CD14-positive monocyte (primary cell): ENCODE measurements around the gene POM121C. TPM values are rescaled to one million over a fixed set of nuclear protein-coding genes. Genes with fewer than 3 reads are reported as not detected.
A peak's percentile ranks its signal among the peaks of the same experiment; 100 is the strongest.
"Not testable (repeated sequence)": the region's sequence is repeated elsewhere in the genome, so short reads cannot be mapped to it uniquely, and the experiment has no call there.

ENCODE experiments used
- DNase-seq, 3 donors: peaks; one replicate each; pipeline ENCODE4 v3.0.0-alpha.2; 2011 to 2022
- H2AFZ ChIP-seq: 2 replicates; pipeline ENCODE4 v1.6.0; 2012; ENCODE audit warnings: mild to moderate bottlenecking, low read depth, low read length, inconsistent platforms; ENCODE audit not compliant: insufficient read depth, poor library complexity, severe bottlenecking
- H3K27ac ChIP-seq, 2 donors: 1 replicate in 1 of 2; 2 replicates in 1 of 2; pipeline ENCODE4 v1.5.1; 2012 to 2013; ENCODE audit warnings: low read length in 2 of 2, control low read depth in 1 of 2, inconsistent platforms in 1 of 2, low read depth in 1 of 2, mild to moderate bottlenecking in 1 of 2
- H3K27me3 ChIP-seq, 2 donors: one replicate each; pipeline versions ENCODE4 v1.6.0 to v1.6.1; 2011 to 2013; ENCODE audit warnings: low read length in 2 of 2; ENCODE audit not compliant: control insufficient read depth in 2 of 2, insufficient read depth in 2 of 2
- H3K36me3 ChIP-seq, 2 donors: replicated peaks in 1 of 2; 1 replicate in 1 of 2; 2 replicates in 1 of 2; pipeline versions ENCODE4 v1.5.1 to v1.6.1; 2012 to 2013; ENCODE audit warnings: low read length in 2 of 2, control low read depth in 1 of 2, inconsistent platforms in 1 of 2, mild to moderate bottlenecking in 1 of 2; ENCODE audit not compliant: insufficient read depth in 2 of 2, control insufficient read depth in 1 of 2
- H3K4me1 ChIP-seq, 2 donors: 1 replicate in 1 of 2; 2 replicates in 1 of 2; pipeline versions ENCODE4 v1.5.1 to v1.6.1; 2012 to 2013; ENCODE audit warnings: low read length in 2 of 2, control low read depth in 1 of 2, inconsistent platforms in 1 of 2, mild to moderate bottlenecking in 1 of 2, moderate library complexity in 1 of 2; ENCODE audit not compliant: insufficient read depth in 2 of 2, control insufficient read depth in 1 of 2
- H3K4me2 ChIP-seq: replicated peaks from 2 replicates; pipeline ENCODE3; 2012; ENCODE audit warnings: low read length, moderate library complexity, mild to moderate bottlenecking; ENCODE audit not compliant: poor library complexity, severe bottlenecking; ENCODE audit errors: extremely low read depth
- H3K4me3 ChIP-seq, 3 experiments: fragments of 200-600 bp in 1 of 3; sonication (generic) in 1 of 3; replicated peaks in 1 of 3; 1 replicate in 2 of 3; 2 replicates in 1 of 3; pipeline ENCODE4 v1.5.1; 2011 to 2013; ENCODE audit warnings: low read length in 3 of 3, mild to moderate bottlenecking in 3 of 3, control low read depth in 2 of 3, low read depth in 2 of 3, inconsistent platforms in 1 of 3, moderate library complexity in 1 of 3
- H3K79me2 ChIP-seq: 2 replicates; pipeline ENCODE4 v1.6.0; 2012; ENCODE audit warnings: mild to moderate bottlenecking, control low read depth, inconsistent platforms, low read length, moderate library complexity; ENCODE audit not compliant: insufficient read depth
- H3K9ac ChIP-seq: 2 replicates; pipeline ENCODE4 v1.6.0; 2017; ENCODE audit warnings: low read length, mild to moderate bottlenecking; ENCODE audit not compliant: insufficient read depth, poor library complexity, severe bottlenecking
- H3K9me3 ChIP-seq, 2 donors: replicated peaks in 1 of 2; 1 replicate in 1 of 2; 2 replicates in 1 of 2; pipeline versions ENCODE4 v1.5.1 to v1.6.1; 2012 to 2013; ENCODE audit warnings: low read length in 2 of 2, control low read depth in 1 of 2; ENCODE audit not compliant: control insufficient read depth in 1 of 2, insufficient read depth in 1 of 2
- H4K20me1 ChIP-seq: 2 replicates; pipeline ENCODE4 v1.6.0; 2012; ENCODE audit warnings: mild to moderate bottlenecking, low read length, control low read depth, moderate library complexity; ENCODE audit not compliant: insufficient read depth
- H3K27ac Mint-ChIP-seq, 7 donors: one replicate each; pipeline ENCODE4 v1.8.0; 2020; ENCODE audit warnings: mild to moderate bottlenecking in 7 of 7, mixed read lengths in 7 of 7, moderate library complexity in 6 of 7, inconsistent platforms in 2 of 7
- H3K27me3 Mint-ChIP-seq, 3 donors: one replicate each; pipeline ENCODE4 v1.8.0; 2021 to 2022; ENCODE audit warnings: low read depth in 3 of 3, mild to moderate bottlenecking in 3 of 3, mixed read lengths in 3 of 3, moderate library complexity in 3 of 3, inconsistent platforms in 1 of 3
- H3K36me3 Mint-ChIP-seq, 2 donors: one replicate each; pipeline ENCODE4 v1.8.0; 2020; ENCODE audit warnings: mixed read lengths in 2 of 2, inconsistent platforms in 1 of 2, mild to moderate bottlenecking in 1 of 2
- H3K4me1 Mint-ChIP-seq: one replicate; pipeline ENCODE4 v1.8.0; 2020; ENCODE audit warnings: mild to moderate bottlenecking, mixed read lengths
- H3K4me3 Mint-ChIP-seq, 2 donors: one replicate each; pipeline ENCODE4 v1.8.0; 2020; ENCODE audit warnings: mild to moderate bottlenecking in 2 of 2, mixed read lengths in 2 of 2, moderate library complexity in 1 of 2
- H3K9me3 Mint-ChIP-seq, 7 donors: one replicate each; pipeline ENCODE4 v1.8.0; 2020 to 2022; ENCODE audit warnings: mixed read lengths in 7 of 7, mild to moderate bottlenecking in 6 of 7, moderate library complexity in 6 of 7, inconsistent platforms in 2 of 7
- WGBS: methylation state at CpG from one replicate; pipeline ENCODE4 v1.1.5; 2013; ENCODE audit warnings: missing lambda C conversion rate; ENCODE audit not compliant: insufficient coverage; 5-methylcytosine and 5-hydroxymethylcytosine counted together
- intact Hi-C, 2 donors: fragments of 100-400 bp; cut with micrococcal nuclease; formaldehyde crosslinking; loops; one replicate each; pipeline versions ENCODE4 v1.15.0 to v1.15.1; 2023
- polyA plus RNA-seq, 3 donors: library from polyadenylated mRNA; depleted of rRNA in 1 of 3; unstranded in 2 of 3; stranded (reverse) in 1 of 3; fragments of 300-500 nt in 2 of 3; fragments of >200 nt in 1 of 3; fragmentation: Illumina TruSeq in 2 of 3; gene quantifications; 1 replicate in 2 of 3; 2 replicates in 1 of 3; pipeline ENCODE4 v1.2.3, GENCODE V29; 2012 to 2021

The POM121C gene
- polyA plus RNA-seq, 3 donors, result 2.2 to 17.0 (median 3.9) TPM

DNA sequence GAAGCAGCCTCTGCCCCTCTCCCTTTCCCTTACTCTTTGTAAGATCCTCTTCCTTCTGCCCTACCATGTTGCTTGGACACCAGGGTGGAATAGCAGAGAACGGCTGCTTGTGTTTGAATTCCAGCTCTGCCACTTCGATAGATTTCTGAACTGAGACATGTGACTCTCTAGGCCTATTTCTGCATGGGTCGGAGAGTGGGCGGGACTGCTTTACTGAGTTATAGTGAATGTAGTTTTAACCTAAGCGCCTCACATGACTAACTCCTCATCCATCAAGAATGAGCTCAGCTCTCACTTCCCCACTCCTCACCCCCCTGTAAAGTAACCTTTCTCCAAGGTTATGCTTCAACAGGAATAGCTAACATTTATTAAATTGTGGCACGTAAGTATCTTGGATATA lies 71.9 kb downstream of the POM121C start:
- H3K4me1 Mint-ChIP-seq, H3K79me2 ChIP-seq, H3K4me1 ChIP-seq, H3K4me3 Mint-ChIP-seq, H4K20me1 ChIP-seq, H3K4me2 ChIP-seq, intact Hi-C loops, H3K27ac ChIP-seq, H2AFZ ChIP-seq, H3K9ac ChIP-seq, H3K9me3 ChIP-seq, H3K27ac Mint-ChIP-seq, H3K9me3 Mint-ChIP-seq, H3K4me3 ChIP-seq, DNase-seq, H3K27me3 ChIP-seq, H3K27me3 Mint-ChIP-seq: not testable (repeated sequence)
- WGBS, result no CpG with 5 or more reads among the region's 6 CpGs
- H3K36me3 ChIP-seq, result peaks cover 10 to 16% of the 10 kb centered on the region in 2 donors
- peaks cover 20 to 28% of the 10 kb centered on the region in 2 donors for H3K36me3 Mint-ChIP-seq

DNA sequence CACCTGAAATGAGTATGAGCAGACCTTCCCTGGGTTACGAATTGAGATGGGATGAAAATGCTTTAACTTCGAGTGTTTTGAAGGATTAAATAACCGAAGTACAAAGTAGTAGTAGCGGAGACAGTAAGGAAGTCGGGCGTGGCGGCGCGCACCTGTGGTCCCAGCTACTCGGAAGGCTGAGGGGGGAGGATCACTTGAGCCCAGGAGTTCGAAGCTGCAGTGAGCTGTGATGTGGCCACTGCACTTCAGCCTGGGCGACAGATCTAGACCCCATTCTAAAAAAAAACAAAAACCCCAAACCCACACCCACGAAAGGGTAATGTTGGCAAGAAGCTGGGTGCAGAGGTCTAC lies 75.3 kb downstream of the POM121C start:
- H3K36me3 ChIP-seq, H3K27me3 Mint-ChIP-seq, H3K4me1 ChIP-seq, intact Hi-C loops, H2AFZ ChIP-seq, H3K36me3 Mint-ChIP-seq, H3K9me3 ChIP-seq, H3K4me3 Mint-ChIP-seq, H3K27me3 ChIP-seq, H3K9ac ChIP-seq, H3K27ac Mint-ChIP-seq, DNase-seq, H3K79me2 ChIP-seq, H3K4me1 Mint-ChIP-seq, H3K4me3 ChIP-seq, H4K20me1 ChIP-seq, H3K27ac ChIP-seq, H3K9me3 Mint-ChIP-seq, H3K4me2 ChIP-seq: not testable (repeated sequence)
- WGBS, result no CpG with 5 or more reads among the region's 13 CpGs

DNA sequence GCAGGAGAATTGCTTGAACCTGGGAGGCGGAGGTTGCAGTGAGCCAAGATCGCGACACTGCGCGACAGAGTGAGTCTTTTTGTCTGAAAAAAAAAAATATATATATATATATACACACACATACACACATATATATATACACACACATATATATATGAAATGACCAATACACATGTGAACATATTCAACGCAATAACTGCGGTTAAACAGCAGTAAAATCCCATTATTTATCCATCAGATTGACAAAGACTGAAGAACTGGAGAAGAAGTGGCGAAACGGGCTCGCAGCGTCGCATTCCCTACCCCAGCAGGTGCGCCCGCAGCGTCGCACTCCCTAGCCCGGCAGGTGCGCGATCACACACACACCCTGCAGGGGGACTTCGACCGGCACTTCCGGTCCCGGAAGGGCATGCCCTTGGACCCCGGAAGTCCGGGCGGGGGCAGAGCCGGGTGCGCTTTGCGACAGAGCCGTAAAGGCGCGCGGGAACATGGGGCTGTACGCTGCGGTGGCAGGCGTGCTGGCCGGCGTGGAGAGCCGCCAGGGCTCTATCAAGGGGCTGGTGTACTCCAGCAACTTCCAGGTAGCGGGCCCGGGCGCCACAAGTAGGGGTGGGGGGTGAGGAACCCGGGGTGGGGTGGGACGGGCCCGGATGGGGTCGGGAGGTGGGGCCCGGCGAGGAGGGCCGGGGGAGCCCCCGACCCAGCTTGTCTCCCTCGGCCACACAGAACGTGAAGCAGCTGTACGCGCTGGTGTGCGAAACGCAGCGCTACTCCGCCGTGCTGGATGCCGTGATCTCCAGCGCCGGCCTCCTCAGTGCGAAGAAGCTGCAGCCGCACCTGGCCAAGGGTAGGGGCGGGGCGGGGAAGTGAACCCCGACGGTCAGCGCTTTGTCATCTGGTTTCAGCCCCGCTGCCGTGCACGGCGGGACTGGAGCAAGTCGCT lies 75.9 kb downstream of the POM121C start:
- H3K9me3 Mint-ChIP-seq, H3K79me2 ChIP-seq, H3K9me3 ChIP-seq, H3K27ac ChIP-seq, H4K20me1 ChIP-seq, H3K27me3 Mint-ChIP-seq, H2AFZ ChIP-seq, DNase-seq, H3K27me3 ChIP-seq, H3K4me2 ChIP-seq, intact Hi-C loops, H3K9ac ChIP-seq, H3K27ac Mint-ChIP-seq, H3K4me1 Mint-ChIP-seq, H3K36me3 ChIP-seq, H3K36me3 Mint-ChIP-seq, H3K4me1 ChIP-seq: not testable (repeated sequence)
- WGBS, result no CpG with 5 or more reads among the region's 74 CpGs
- H3K4me3 Mint-ChIP-seq, result peak overlapping the region in 1 of 2 donors; percentile 30
- peak overlapping the region in 2 of 3 experiments; percentile 23 to 28 for H3K4me3 ChIP-seq

DNA sequence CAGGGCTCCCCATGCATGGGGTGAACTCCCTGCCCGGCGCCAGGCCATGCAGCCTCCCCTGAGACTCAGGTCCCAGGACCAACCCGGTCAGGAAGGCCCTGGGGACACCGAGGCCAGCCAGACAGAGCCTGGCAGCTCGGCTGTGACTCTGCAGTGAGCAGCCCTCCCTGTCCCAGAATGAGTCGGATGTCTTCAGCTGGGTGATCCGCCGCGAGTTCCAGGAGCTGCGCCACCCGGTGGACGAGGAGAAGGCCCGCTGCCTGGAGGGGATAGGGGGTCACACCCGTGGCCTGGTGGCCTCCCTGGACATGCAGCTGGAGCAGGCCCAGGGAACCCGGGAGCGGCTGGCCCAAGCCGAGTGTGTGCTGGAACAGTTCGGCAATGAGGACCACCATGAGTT lies 81.4 kb downstream of the POM121C start:
- H3K4me1 Mint-ChIP-seq, H3K27ac ChIP-seq, H3K27ac Mint-ChIP-seq, H3K27me3 Mint-ChIP-seq, H3K4me2 ChIP-seq, H4K20me1 ChIP-seq, H2AFZ ChIP-seq, H3K36me3 Mint-ChIP-seq, H3K9ac ChIP-seq, DNase-seq, H3K9me3 ChIP-seq, H3K79me2 ChIP-seq, H3K36me3 ChIP-seq, H3K4me3 ChIP-seq, intact Hi-C loops, H3K27me3 ChIP-seq, H3K4me3 Mint-ChIP-seq, H3K9me3 Mint-ChIP-seq, H3K4me1 ChIP-seq: not testable (repeated sequence)
- no CpG with 5 or more reads among the region's 18 CpGs for WGBS
